ENCODE data around the gene AJAP1. TPM values are rescaled to one million over a fixed set of nuclear protein-coding genes. Genes with fewer than 3 reads are reported as not detected.

AJAP1 gene
- total and polyA plus RNA-seq, 2 of the 8 experiments (the other 6 are each of a cell fraction or from before 2014, with no cell fraction given) = 1.9 to 6.2 TPM

GRCh38 chr1:4728319-4729089, 74.1 kb downstream of the AJAP1 start:
- Histone ChIP-seq H3K56ac (replicated peaks; ENCODE audit: insufficient read length, low read depth, low read length) (no peak overlapping the region), H3K18ac (ENCODE audit: extremely low read depth, low read length) (no peak overlapping the region), H3K23ac (ENCODE audit: insufficient read length) (no peak overlapping the region), H2BK5ac (ENCODE audit: low read depth, low read length) (no peak overlapping the region), H3K27me3 (replicated peaks in 1 of 4; ENCODE audit: control insufficient read depth in 3 of 4, extremely low read depth in 1 of 4, insufficient read depth in 3 of 4, low read length in 3 of 4) (no peaks in the 10 kb centered on the region), H3K23me2 (ENCODE audit: low read depth, low read length) (no peaks in the 10 kb centered on the region), H2BK120ac (replicated peaks; ENCODE audit: low read depth, low read length) (no peak overlapping the region), H3K4me1 (replicated peaks in 1 of 4; ENCODE audit: control insufficient read depth in 3 of 4, insufficient read depth in 4 of 4, low read length in 3 of 4) (0 out of 7 replicates have a peak, but pooled peaks cover 0 to 3% (median 1%) of the 10 kb centered on the region in 4 experiments), H3K79me1 (ENCODE audit: low read depth, low read length) (no peaks in the 10 kb centered on the region), H2BK15ac (ENCODE audit: low read length) (no peak overlapping the region), H3K4ac (replicated peaks; ENCODE audit: insufficient read length, low read depth, low read length) (no peak overlapping the region), H4K8ac (ENCODE audit: extremely low read depth, insufficient read depth, low read length) (peak overlapping the region; percentile 31; the same call in 1 of the 2 replicates), H2AK5ac (ENCODE audit: low read depth, low read length) (no peak overlapping the region), H3K27ac (ENCODE audit: low read depth, low read length) (no peak overlapping the region), H2BK12ac (ENCODE audit: low read depth, low read length) (no peak overlapping the region), H3K14ac (ENCODE audit: insufficient read length) (no peak overlapping the region), H3K79me2 (ENCODE audit: control insufficient read depth in 1 of 2, insufficient read depth in 2 of 2, low read length in 2 of 2) (no peaks in the 10 kb centered on the region), H4K5ac (ENCODE audit: insufficient read length, low read depth, low read length) (no peak overlapping the region), H3K9me3 (ENCODE audit: insufficient read depth in 2 of 2, low read depth in 1 of 2, low read length in 1 of 2) (no peaks in the 10 kb centered on the region), H3K9ac (replicated peaks in 1 of 4; ENCODE audit: extremely low read depth in 1 of 4, low read depth in 3 of 4, low read length in 3 of 4) (no peak overlapping the region), H4K91ac (replicated peaks; ENCODE audit: insufficient read length, low read length) (no peak overlapping the region), H3K36me3 (ENCODE audit: control insufficient read depth in 2 of 4, insufficient read depth in 4 of 4, low read length in 3 of 4) (no peaks in the 10 kb centered on the region), H3K4me2 (ENCODE audit: insufficient read depth in 1 of 2, low read depth in 2 of 2, low read length in 2 of 2) (no peak overlapping the region), H3K4me3 (ENCODE audit: extremely low read depth in 1 of 4, insufficient read depth in 2 of 4, low read depth in 3 of 4, low read length in 4 of 4) (no peak overlapping the region), H4K20me1 (replicated peaks in 1 of 2; ENCODE audit: control insufficient read depth in 1 of 2, insufficient read depth in 2 of 2, low read length in 2 of 2) (no peaks in the 10 kb centered on the region), H2AFZ (ENCODE audit: low read length) (no peak overlapping the region), H2BK20ac (ENCODE audit: low read length) (no peak overlapping the region)
- WGBS, 2 experiments (ENCODE audit: extremely low coverage in 1 of 2, insufficient coverage in 1 of 2, insufficient read length in 1 of 2, insufficient replicate concordance in 2 of 2, low coverage in 1 of 2, low lambda C conversion rate in 2 of 2, missing lambda C conversion rate in 1 of 2) = 91% methylated on average over 17 of the region's 19 CpGs; no CpG with 5 or more reads in 1 of the 2 experiments
- FAIRE-seq = no peak
- DNase-seq (ENCODE audit: low read depth in 1 of 2, low spot score in 2 of 2) = no peak
- CTCF ChIA-PET (ENCODE audit: partially characterized antibody) = interaction anchor here (1.6 kb wide), 1 partner anchor 9 kb away, joined by 5 read pairs; no protein-coding TSS in a partner anchor
- POLR2A ChIA-PET (ENCODE audit: partially characterized antibody) = interaction anchor here (0.5 to 1.1 kb wide), 3 partner anchors 10 to 18 kb away, joined by 3 read pairs; no protein-coding TSS in a partner anchor
- TF ChIP-seq SP4 (IDR thresholded peaks at IDR 0.05; ENCODE audit: low read length) = no peak
- no peak for TF ChIP-seq HDAC6 (IDR thresholded peaks at IDR 0.05; ENCODE audit: low read depth, low read length)
- TF ChIP-seq HDAC2 (IDR thresholded peaks at IDR 0.05; ENCODE audit: borderline replicate concordance in 1 of 2, low read depth in 2 of 2, low read length in 2 of 2) = no peak
- TF ChIP-seq KDM1A (IDR thresholded peaks at IDR 0.05; ENCODE audit: borderline replicate concordance, low read length) = no peak
- TF ChIP-seq ASH2L (IDR thresholded peaks at IDR 0.05; ENCODE audit: low read length) = no peak
- no peak for TF ChIP-seq NRF1 (IDR thresholded peaks at IDR 0.05; ENCODE audit: low read depth, low read length)
- no peak for TF ChIP-seq JUN (IDR thresholded peaks at IDR 0.05; ENCODE audit: low read depth, low read length)
- TF ChIP-seq EP300 (IDR thresholded peaks at IDR 0.05; ENCODE audit: borderline replicate concordance in 1 of 2, low read depth in 2 of 2, low read length in 2 of 2) = no peak
- TF ChIP-seq CBX8 (IDR thresholded peaks at IDR 0.05; ENCODE audit: borderline replicate concordance, low read depth, low read length) = no peak
- no peak for TF ChIP-seq YY1 (IDR thresholded peaks at IDR 0.05; ENCODE audit: low read depth, low read length)
- TF ChIP-seq PHF8 (conservative IDR thresholded peaks at IDR 0.05; ENCODE audit: low read depth, low read length) = no peak
- TF ChIP-seq, protein P1, sequence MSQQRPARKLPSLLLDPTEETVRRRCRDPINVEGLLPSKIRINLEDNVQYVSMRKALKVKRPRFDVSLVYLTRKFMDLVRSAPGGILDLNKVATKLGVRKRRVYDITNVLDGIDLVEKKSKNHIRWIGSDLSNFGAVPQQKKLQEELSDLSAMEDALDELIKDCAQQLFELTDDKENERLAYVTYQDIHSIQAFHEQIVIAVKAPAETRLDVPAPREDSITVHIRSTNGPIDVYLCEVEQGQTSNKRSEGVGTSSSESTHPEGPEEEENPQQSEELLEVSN (IDR thresholded peaks at IDR 0.05) = no peak

Measured in H1 (cell line).